K562 (cell line): Measurements from ENCODE around the gene MYOM3. TPM values are rescaled to one million over a fixed set of nuclear protein-coding genes. Genes with fewer than 3 reads are reported as not detected.

Source experiments
- ATAC-seq: fragments of 200-7000 bp; cut with Tn5 transposase; 3 replicates; pipeline ENCODE4 v1.9.1; 2020; ENCODE audit warnings: moderate library complexity
- BruUV-seq: library from RNA; stranded (reverse); fragments of 400-500 nt; replicated peaks from 2 replicates; lab custom pipeline; 2021; lab: Mats Ljungman, UMichigan
- CTCF ChIA-PET: fragments of 300-600 bp; formaldehyde crosslinking; extraction: SDS; loops from one replicate; lab custom pipeline; 2021; ENCODE audit warnings: low intra/inter-chr PET ratio; lab: Yijun Ruan, JAX
- POLR2A ChIA-PET: fragments of 300-600, 350-650 bp; sonication (Branson Sonifier 250); formaldehyde crosslinking; extraction: SDS; loops from one replicate; lab custom pipeline; 2021; ENCODE audit warnings: antibody characterized with exemption, inconsistent platforms; lab: Yijun Ruan, JAX
- DNase-seq, 4 experiments: peaks; one replicate each; pipeline versions ENCODE4 v3.0.0 to v3.0.0-alpha.2; 2011 to 2018; ENCODE audit warnings: low spot score in 3 of 4, mixed read lengths in 3 of 4; ENCODE audit errors: extremely low read depth in 1 of 4
- FAIRE-seq: peaks from 2 replicates; lab custom pipeline; 2011; peaks lifted over from hg19 to GRCh38; lab: Jason Lieb, UNC
- H2AFZ ChIP-seq: 2 replicates; pipeline ENCODE4 v1.6.0; 2011; ENCODE audit warnings: low read depth, low read length, control low read depth, inconsistent platforms
- H3K27ac ChIP-seq: fragments of 200-600 bp; 3 replicates; pipeline ENCODE4 v1.8.0; 2011; ENCODE audit warnings: low read depth, mild to moderate bottlenecking, control low read depth, inconsistent platforms, low read length, moderate library complexity, mixed read lengths; ENCODE audit errors: extremely low read depth
- H3K27me3 ChIP-seq, 2 experiments: fragments of 300-600 bp in 1 of 2; 2 replicates in 1 of 2; 3 replicates in 1 of 2; pipeline versions ENCODE4 v1.6.0 to v1.8.0; 2011; ENCODE audit warnings: inconsistent platforms in 2 of 2, low read length in 2 of 2, mild to moderate bottlenecking in 1 of 2, mixed read lengths in 1 of 2, moderate library complexity in 1 of 2; ENCODE audit not compliant: control insufficient read depth in 2 of 2, insufficient read depth in 2 of 2
- H3K36me3 ChIP-seq: fragments of 300-600 bp; 3 replicates; pipeline ENCODE4 v1.8.0; 2011; ENCODE audit warnings: mild to moderate bottlenecking, low read length, inconsistent platforms; ENCODE audit not compliant: control insufficient read depth, insufficient read depth
- H3K4me1 ChIP-seq, 2 experiments: fragments of 200-600 bp in 1 of 2; replicated peaks in 1 of 2; 2 replicates in 1 of 2; 3 replicates in 1 of 2; pipeline versions ENCODE4 v1.5.1 to v1.8.0; 2011; ENCODE audit warnings: inconsistent platforms in 2 of 2, low read length in 2 of 2, mild to moderate bottlenecking in 1 of 2, mixed read lengths in 1 of 2, moderate library complexity in 1 of 2; ENCODE audit not compliant: control insufficient read depth in 2 of 2, insufficient read depth in 2 of 2
- H3K4me2 ChIP-seq: 2 replicates; pipeline ENCODE4 v1.6.1; 2011; ENCODE audit warnings: low read length, control low read depth, inconsistent platforms, mixed read lengths; ENCODE audit not compliant: insufficient read depth
- H3K4me3 ChIP-seq: fragments of 200-600 bp; sonication (generic), shearing (Covaris generic); 2 replicates; pipeline ENCODE4 v1.5.1; 2016; ENCODE audit warnings: control low read depth, inconsistent platforms
- H3K79me2 ChIP-seq: fragments of 200-600 bp; 3 replicates; pipeline ENCODE4 v1.8.0; 2011; ENCODE audit warnings: low read length, inconsistent platforms; ENCODE audit not compliant: control insufficient read depth, insufficient read depth
- H3K9ac ChIP-seq, 2 experiments: 2 replicates each; pipeline versions ENCODE4 v1.6.0 to v1.6.1; 2011; ENCODE audit warnings: low read depth in 2 of 2, low read length in 2 of 2, control low read depth in 1 of 2, inconsistent platforms in 1 of 2, mild to moderate bottlenecking in 1 of 2, mixed read lengths in 1 of 2; ENCODE audit not compliant: insufficient read depth in 1 of 2
- H3K9me1 ChIP-seq: one replicate; pipeline ENCODE4 v1.6.0; 2011; ENCODE audit warnings: inconsistent platforms, mild to moderate bottlenecking, low read length, moderate library complexity; ENCODE audit not compliant: control insufficient read depth, insufficient read depth
- H3K9me3 ChIP-seq: replicated peaks from 2 replicates; pipeline ENCODE4 v1.5.1; 2011; ENCODE audit warnings: low read depth, low read length, inconsistent platforms; ENCODE audit not compliant: control insufficient read depth, insufficient read depth
- H4K20me1 ChIP-seq: replicated peaks from 2 replicates; pipeline ENCODE4 v1.6.1; 2011; ENCODE audit warnings: low read length, inconsistent platforms, mixed read lengths; ENCODE audit not compliant: control insufficient read depth, insufficient read depth
- ASH1L ChIP-seq: fragments of 450-650 bp; IDR thresholded peaks from 2 replicates; pipeline ENCODE4 v1.6.1; 2018; ENCODE audit warnings: borderline replicate concordance, mild to moderate bottlenecking, low read depth; ENCODE audit not compliant: partially characterized antibody
- CSDE1 ChIP-seq, 2 experiments: fragments of 450-650 bp; IDR thresholded peaks; 2 replicates each; pipeline ENCODE4 v1.6.1; 2016; ENCODE audit warnings: mild to moderate bottlenecking in 1 of 2
- DNMT1 ChIP-seq: fragments of 450-650 bp; IDR thresholded peaks from 2 replicates; pipeline ENCODE4 v1.6.1; 2016; ENCODE audit warnings: antibody characterized with exemption, mild to moderate bottlenecking
- GATA2 ChIP-seq: sonication (generic); formaldehyde crosslinking; IDR thresholded peaks from 2 replicates; pipeline ENCODE4 v1.4.0; 2020; ENCODE audit warnings: mild to moderate bottlenecking, missing genetic modification reagents
- HBP1 ChIP-seq: fragments of 450-650 bp; formaldehyde crosslinking; IDR thresholded peaks from 2 replicates; pipeline ENCODE4 v1.4.0; 2022; ENCODE audit warnings: missing genetic modification characterization
- HMG20A ChIP-seq: fragments of 450-650 bp; formaldehyde crosslinking; conservative IDR thresholded peaks from 2 replicates; pipeline ENCODE4 v1.4.0; 2020; ENCODE audit warnings: mild to moderate bottlenecking, mixed read lengths
- RHOXF2B ChIP-seq: fragments of 250-450 bp; sonication (Bioruptor Pico); conservative IDR thresholded peaks from 2 replicates; pipeline ENCODE4 v1.5.1; 2021
- TCF7L2 ChIP-seq: fragments of 150-350 bp; IDR thresholded peaks from 2 replicates; pipeline ENCODE4 v1.6.1; 2016; ENCODE audit warnings: low read depth, mild to moderate bottlenecking, low read length, moderate library complexity
- WGBS: fragments of 100-300 bp; shearing (Covaris generic); methylation state at CpG from one replicate; pipeline ENCODE4 v1.1.6; 2016; ENCODE audit warnings: low coverage, mixed read lengths; ENCODE audit not compliant: insufficient coverage; ENCODE audit errors: missing lambda C conversion rate; 5-methylcytosine and 5-hydroxymethylcytosine counted together
- in situ Hi-C: fragments of 300-500 bp; cut with MboI; formaldehyde crosslinking; loops from 4 replicates; pipeline ENCODE4 v1.15.0; 2018; ENCODE audit warnings: inconsistent platforms, mixed read lengths
- intact Hi-C: fragments of 100-400 bp; cut with micrococcal nuclease; formaldehyde crosslinking; loops from 2 replicates; pipeline ENCODE4 v1.14.2; 2022
- polyA plus RNA-seq, 8 experiments: library from polyadenylated mRNA; depleted of rRNA in 4 of 8; stranded (reverse) in 5 of 8; unstranded in 3 of 8; fragments of >200 nt; fragmentation: Nextera tagmentation in 2 of 8; fragmentation: Illumina TruSeq in 1 of 8; extraction: Ambion mirVana in 2 of 8; extraction: Trizol in 1 of 8; gene quantifications; 2 replicates each; pipeline versions ENCODE4 v1.2.1 to v1.2.3, GENCODE V29; 2011 to 2014; ENCODE audit warnings: inconsistent platforms in 1 of 8, missing spikeins in 1 of 8
- total RNA-seq, 7 experiments: library from RNA; depleted of rRNA in 6 of 7; stranded (reverse); fragments of >200 nt in 6 of 7; fragmentation: Illumina TruSeq in 2 of 7; extraction: Trizol in 2 of 7; gene quantifications; 2 replicates each; pipeline versions ENCODE4 v1.2.1 to v1.2.3, GENCODE V29; 2011 to 2021; ENCODE audit warnings: low replicate concordance in 1 of 7

MYOM3 gene
- total and polyA plus RNA-seq, 9 of the 15 experiments (the other 6 are each of a cell fraction or from before 2014, with no cell fraction given) = 0.01 TPM; not detected in 8

DNA sequence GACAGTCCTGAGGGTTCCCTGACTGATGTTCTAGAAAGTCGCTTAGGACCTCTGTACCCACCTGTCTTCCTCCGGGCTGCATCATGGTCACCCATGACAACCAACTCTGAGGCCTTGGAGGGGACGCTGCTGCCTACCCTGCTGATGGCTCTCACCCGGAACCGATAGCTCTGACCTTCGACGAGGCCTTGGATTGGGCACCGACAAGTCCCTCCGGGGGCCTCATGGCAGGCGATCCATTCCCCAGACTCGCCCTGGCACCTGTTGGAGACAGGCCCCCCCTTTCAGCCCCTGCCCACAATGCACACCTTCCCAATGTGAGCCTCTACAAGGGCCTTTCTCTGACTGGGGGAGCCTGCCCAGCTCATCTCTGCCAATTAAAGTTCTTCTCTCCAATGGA lies 21.2 kb downstream of the MYOM3 start:
- ChIA-PET CTCF (no interaction called here), POLR2A (interaction anchor here (0.6 to 1.4 kb wide), 3 partner anchors 10 to 12 kb away, joined by 3 to 7 read pairs (median 4); no protein-coding TSS in a partner anchor)
- Histone ChIP-seq H3K9ac (no peak overlapping the region; a peak in 1 of 4 replicates), H3K4me2 (no peak overlapping the region)
- no peak for DNase-seq
- TF ChIP-seq ASH1L (no peak), TCF7L2 (no peak), HMG20A (CRISPR knock-in tag) (no peak), HBP1 (CRISPR knock-in tag) (no peak), RHOXF2B (CRISPR knock-in tag) (no peak), CSDE1 (IDR thresholded peaks at IDR 0.05) (no peak), GATA2 (CRISPR knock-in tag) (no peak), DNMT1 (no peak)
- TF ChIP-seq, all 486 proteins: peak for 0
- no peak overlapping the region for H2AFZ ChIP-seq
- H3K27me3 ChIP-seq = peaks cover 51 to 98% of the 10 kb centered on the region in 2 experiments
- intact Hi-C loops (no loop called here), in situ Hi-C loops (no loop called here)
- WGBS = 3% methylated on average over 11 of the region's 11 CpGs
- H3K36me3 ChIP-seq = no peaks in the 10 kb centered on the region
- ATAC-seq (no peak), FAIRE-seq (no peak)
- no peak overlapping the region for H3K4me3 ChIP-seq
- no TSS peak for BruUV-seq
- no peaks in the 10 kb centered on the region for H3K9me3 ChIP-seq
- H3K27ac ChIP-seq = no peak overlapping the region
- no peaks in the 10 kb centered on the region for H3K79me2 ChIP-seq
- H4K20me1 ChIP-seq = peaks cover 12% of the 10 kb centered on the region
- no peaks in the 10 kb centered on the region for H3K9me1 ChIP-seq
- H3K4me1 ChIP-seq = no peaks in the 10 kb centered on the region
